ENCODE results near the gene RNF31. TPM values are rescaled to one million over a fixed set of nuclear protein-coding genes. Genes with fewer than 3 reads are reported as not detected.

RNF31 gene
- total RNA-seq, 1 experiment from 2014 or later: 48.6 TPM

GRCh38 chr14:24141097-24141880 lies 6.0 kb upstream of the RNF31 start, which contains the start of gene EMC9:
EMC9 (minus strand) TSS chr14:24141591; CDS start chr14:24141304, 287 bp downstream.
- TSS peak; percentile 65 for BruUV-seq (replicated peaks)
- no peaks in the 10 kb centered on the region; the same call in 1 of the 2 replicates for H3K36me3 ChIP-seq (ENCODE audit: control insufficient read depth, insufficient read depth, low read length)
- TF ChIP-seq SIN3A (IDR thresholded peaks at IDR 0.05; ENCODE audit: borderline replicate concordance, insufficient read depth, low read depth, low read length): peak; percentile 34; the same call in 1 of the 2 replicates
- TF ChIP-seq REST (IDR thresholded peaks at IDR 0.05; ENCODE audit: insufficient read depth in 1 of 2, low read depth in 2 of 2, low read length in 1 of 2): 0 out of 4 replicates have a peak, but pooled peaks of 1 of the 2 experiments have one; percentile 19
- no peak for TF ChIP-seq CTCF (IDR thresholded peaks at IDR 0.05)
- peak; percentile 70 for TF ChIP-seq POLR2AphosphoS5 (IDR thresholded peaks at IDR 0.05; ENCODE audit: low read depth, low read length)
- no peaks in the 10 kb centered on the region for H3K27me3 ChIP-seq (ENCODE audit: control insufficient read depth, insufficient read depth, low read length)
- H3K27ac ChIP-seq (ENCODE audit: low read length): peak within 1 kb of the TSS; percentile 89
- peak within 1 kb of the TSS; percentile 81 to 92 for H3K4me3 ChIP-seq (ENCODE audit: low read depth in 2 of 2, low read length in 2 of 2)
- ATAC-seq: peak; percentile 90
- DNase-seq (ENCODE audit: low read depth, low spot score): peak; percentile 86
- intact Hi-C loops (cut with micrococcal nuclease; ENCODE audit: unreplicated experiment): no loop called here
- H3K4me1 ChIP-seq (ENCODE audit: control insufficient read depth, insufficient read depth, low read length): peaks cover 30% of the 10 kb centered on the region
- in situ Hi-C loops (cut with HindIII; ENCODE audit: low pct_unique_long_range_greater_than_20kb, low sequenced_read_pairs): no loop called here
- no peaks in the 10 kb centered on the region for H3K9me3 ChIP-seq (ENCODE audit: control insufficient read depth, insufficient read depth, low read depth, low read length)
- POLR2A ChIA-PET: interaction anchor here (0.5 kb wide), 1 partner anchor 89 kb away, joined by 3 read pairs; no protein-coding TSS in a partner anchor
- CTCF ChIA-PET: no interaction called here

DNA sequence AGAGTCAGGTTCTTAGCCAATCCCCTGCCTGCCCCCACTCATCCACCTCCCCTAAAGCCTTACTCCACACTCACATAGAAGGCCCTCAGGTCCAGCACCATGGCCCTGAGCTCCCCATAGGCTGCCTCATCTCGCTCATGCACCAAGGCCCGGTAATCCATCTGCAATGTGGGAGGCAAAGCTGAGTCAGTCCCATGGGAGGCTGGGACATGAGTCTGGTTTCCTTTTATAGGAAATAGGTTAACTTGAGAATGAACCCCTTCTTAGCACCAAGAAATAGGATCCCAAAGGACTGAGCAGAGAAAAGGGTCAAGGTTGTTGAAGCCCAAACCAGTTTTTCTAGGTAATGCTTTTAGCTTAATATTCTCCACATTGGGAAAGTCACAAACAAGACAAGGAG lies 3.8 kb upstream of the RNF31 start:
- intact Hi-C loops (cut with micrococcal nuclease; ENCODE audit: unreplicated experiment) (no loop called here), in situ Hi-C loops (cut with HindIII; ENCODE audit: low pct_unique_long_range_greater_than_20kb, low sequenced_read_pairs) (no loop called here)
- no peak for DNase-seq (ENCODE audit: low read depth, low spot score)
- Histone ChIP-seq H3K27ac (ENCODE audit: low read length) (no peak overlapping the region), H3K36me3 (ENCODE audit: control insufficient read depth, insufficient read depth, low read length) (peaks cover 3% of the 10 kb centered on the region; the same call in 1 of the 2 replicates), H3K4me1 (ENCODE audit: control insufficient read depth, insufficient read depth, low read length) (peaks cover 16% of the 10 kb centered on the region), H3K27me3 (ENCODE audit: control insufficient read depth, insufficient read depth, low read length) (no peaks in the 10 kb centered on the region), H3K9me3 (ENCODE audit: control insufficient read depth, insufficient read depth, low read depth, low read length) (no peaks in the 10 kb centered on the region), H3K4me3 (ENCODE audit: low read depth in 2 of 2, low read length in 2 of 2) (no peak overlapping the region)
- ChIA-PET POLR2A (interaction anchor here (0.6 kb wide), 1 partner anchor 774 kb away, joined by 3 read pairs; no protein-coding TSS in a partner anchor), CTCF (no interaction called here)
- BruUV-seq (replicated peaks): no TSS peak
- no peak for TF ChIP-seq CTCF (IDR thresholded peaks at IDR 0.05)
- no peak for TF ChIP-seq REST (IDR thresholded peaks at IDR 0.05; ENCODE audit: insufficient read depth in 1 of 2, low read depth in 2 of 2, low read length in 1 of 2)
- TF ChIP-seq TCF7L2 (IDR thresholded peaks at IDR 0.05; ENCODE audit: low read depth, low read length): no peak
- no peak for TF ChIP-seq SIN3A (IDR thresholded peaks at IDR 0.05; ENCODE audit: borderline replicate concordance, insufficient read depth, low read depth, low read length)
- no peak for TF ChIP-seq POLR2AphosphoS5 (IDR thresholded peaks at IDR 0.05; ENCODE audit: low read depth, low read length)
- no peak for ATAC-seq
